Colonic mucosa (tissue), 4 donors: ENCODE data around the gene SEMA6D. TPM values are rescaled to one million over a fixed set of nuclear protein-coding genes. Genes with fewer than 3 reads are reported as not detected.

Experiments
- DNase-seq: peaks from one replicate; pipeline ENCODE4 v3.0.0-alpha.2; 2020
- H3K27ac ChIP-seq: fragments of 200-600 bp; one replicate; pipeline ENCODE4 v1.8.0; 2021
- H3K27me3 ChIP-seq: fragments of 200-600 bp; one replicate; pipeline ENCODE4 v1.8.0; 2021
- H3K36me3 ChIP-seq: fragments of 200-600 bp; one replicate; pipeline ENCODE4 v1.8.0; 2021
- H3K4me1 ChIP-seq: fragments of 200-600 bp; one replicate; pipeline ENCODE4 v1.8.0; 2021; ENCODE audit warnings: mild to moderate bottlenecking
- H3K4me3 ChIP-seq: fragments of 200-600 bp; one replicate; pipeline ENCODE4 v1.8.0; 2021
- H3K9ac ChIP-seq, 2 donors: one replicate each; pipeline ENCODE4 v1.7.0; 2013; ENCODE audit warnings: control low read depth in 2 of 2, low read depth in 2 of 2, low read length in 2 of 2
- H3K9me3 ChIP-seq: fragments of 200-600 bp; one replicate; pipeline ENCODE4 v1.8.0; 2021
- CTCF ChIP-seq: fragments of 200-600 bp; IDR thresholded peaks from one replicate; pipeline ENCODE4 v1.8.0; 2022; ENCODE audit warnings: antibody characterized with exemption, mild to moderate bottlenecking
- intact Hi-C: fragments of 100-400 bp; cut with DNase I; formaldehyde crosslinking; loops from one replicate; pipeline ENCODE4 v1.14.1; 2022
- total RNA-seq, 2 donors: library from RNA; stranded (reverse); fragmentation: NEBNext Ultra II Directional in 1 of 2; extraction: Animal tissue kit (Norgen Biotek cat#: 25700) in 1 of 2; gene quantifications; one replicate each; pipeline ENCODE4 v1.2.1, GENCODE V29; 2021
- donor health status: healthy.
- donor health status: DM: no; HTN: no; CAD: no.
- donor health status: DM: no; HTN: no; CAD: no.

The SEMA6D gene
- total RNA-seq, 2 donors from 2014 or later: 26.4 to 34.7 TPM

- H3K27me3 ChIP-seq: no peaks in the 10 kb centered on the region
- H3K9ac ChIP-seq: peak overlapping the region; percentile 72 to 87
- H3K4me1 ChIP-seq: peaks cover 5% of the 10 kb centered on the region
- H3K27ac ChIP-seq: peak overlapping the region; percentile 71
- H3K36me3 ChIP-seq: no peaks in the 10 kb centered on the region
- H3K9me3 ChIP-seq: no peaks in the 10 kb centered on the region
- peak; percentile 61 for DNase-seq
- intact Hi-C loops: loop anchor here (5.0 kb wide), 1 partner anchor 269 kb away; no protein-coding TSS in a partner anchor
- TF ChIP-seq CTCF: no peak
- peak overlapping the region; percentile 75 for H3K4me3 ChIP-seq
Observed at GRCh38 chr15:47718497-47719437, 1.5 kb downstream of the SEMA6D start.

DNA sequence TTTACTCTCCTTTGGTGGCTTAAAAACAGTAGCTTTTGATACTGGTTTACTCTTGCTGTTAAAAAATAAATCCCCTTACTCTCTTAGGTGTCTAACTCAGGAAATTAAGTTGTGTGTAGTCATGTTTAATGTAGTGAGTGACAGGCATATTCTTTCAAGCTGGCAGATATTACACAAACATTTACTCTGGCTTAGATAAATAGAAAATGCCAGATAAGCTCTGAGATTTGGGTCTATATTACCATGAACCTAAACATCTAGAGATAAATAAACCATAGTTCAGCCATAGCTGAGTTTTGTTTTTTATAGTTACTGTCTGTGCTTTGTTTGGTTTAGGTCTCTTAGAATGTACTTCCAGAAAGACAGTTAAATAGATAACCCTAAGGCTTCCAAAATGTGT, 2.4 kb downstream of the SEMA6D start:
- peak overlapping the region; percentile 75 for H3K4me3 ChIP-seq
- no peaks in the 10 kb centered on the region for H3K27me3 ChIP-seq
- DNase-seq: no peak
- intact Hi-C loops: loop anchor here (5.0 kb wide), 1 partner anchor 268 kb away; no protein-coding TSS in a partner anchor
- peak overlapping the region in 1 of 2 donors; percentile 72 for H3K9ac ChIP-seq
- H3K36me3 ChIP-seq: no peaks in the 10 kb centered on the region
- no peak for TF ChIP-seq CTCF
- no peaks in the 10 kb centered on the region for H3K9me3 ChIP-seq
- no peak overlapping the region for H3K27ac ChIP-seq
- peaks cover 5% of the 10 kb centered on the region for H3K4me1 ChIP-seq

DNA sequence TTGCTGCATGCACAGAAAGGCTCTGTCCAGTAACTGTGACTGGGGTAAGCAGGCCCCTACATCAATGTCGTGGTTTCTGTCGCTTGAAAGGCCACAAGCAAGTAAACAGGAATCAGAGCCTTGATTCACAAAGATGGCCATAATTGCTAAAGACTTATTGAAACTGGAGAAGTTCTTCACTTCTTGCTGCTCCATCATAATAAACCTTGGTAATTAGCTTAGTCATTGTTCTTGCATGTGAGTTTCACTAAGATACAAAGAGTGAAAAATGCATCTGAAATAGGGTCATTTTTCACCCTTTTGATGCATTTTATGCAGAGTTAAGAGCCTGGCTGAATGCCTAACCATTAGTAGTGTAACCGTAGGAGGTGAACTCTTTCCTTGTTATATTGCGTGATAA, 3.2 kb downstream of the SEMA6D start:
- Histone ChIP-seq H3K27ac (no peak overlapping the region), H3K4me1 (peaks cover 5% of the 10 kb centered on the region), H3K4me3 (no peak overlapping the region), H3K27me3 (no peaks in the 10 kb centered on the region), H3K9me3 (no peaks in the 10 kb centered on the region), H3K36me3 (no peaks in the 10 kb centered on the region), H3K9ac (no peak overlapping the region)
- intact Hi-C loops: no loop called here
- no peak for TF ChIP-seq CTCF
- no peak for DNase-seq

DNA sequence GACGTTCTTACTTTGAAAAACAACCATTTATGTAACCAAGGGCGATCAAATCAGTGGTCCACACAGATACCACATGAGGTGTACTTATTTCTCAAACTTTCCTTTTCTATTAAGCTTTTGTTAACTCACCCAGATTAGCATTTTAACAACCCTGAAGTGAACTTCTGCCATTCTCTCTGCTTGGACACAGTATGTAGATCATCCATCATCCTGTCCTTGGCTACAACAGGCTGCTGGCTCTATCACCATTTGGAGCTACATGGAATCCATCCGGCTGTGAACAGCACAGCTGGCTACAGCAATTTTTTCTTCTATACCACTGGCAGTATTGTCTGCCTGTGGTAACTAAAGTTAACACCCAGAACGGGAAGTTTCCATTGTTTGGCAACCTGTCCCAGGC, 4.4 kb downstream of the SEMA6D start:
- H3K27me3 ChIP-seq: no peaks in the 10 kb centered on the region
- intact Hi-C loops: no loop called here
- peaks cover 5% of the 10 kb centered on the region for H3K4me1 ChIP-seq
- H3K4me3 ChIP-seq: no peak overlapping the region
- no peak for DNase-seq
- no peak for TF ChIP-seq CTCF
- no peak overlapping the region for H3K9ac ChIP-seq
- H3K27ac ChIP-seq: no peak overlapping the region
- no peaks in the 10 kb centered on the region for H3K9me3 ChIP-seq
- no peaks in the 10 kb centered on the region for H3K36me3 ChIP-seq

DNA sequence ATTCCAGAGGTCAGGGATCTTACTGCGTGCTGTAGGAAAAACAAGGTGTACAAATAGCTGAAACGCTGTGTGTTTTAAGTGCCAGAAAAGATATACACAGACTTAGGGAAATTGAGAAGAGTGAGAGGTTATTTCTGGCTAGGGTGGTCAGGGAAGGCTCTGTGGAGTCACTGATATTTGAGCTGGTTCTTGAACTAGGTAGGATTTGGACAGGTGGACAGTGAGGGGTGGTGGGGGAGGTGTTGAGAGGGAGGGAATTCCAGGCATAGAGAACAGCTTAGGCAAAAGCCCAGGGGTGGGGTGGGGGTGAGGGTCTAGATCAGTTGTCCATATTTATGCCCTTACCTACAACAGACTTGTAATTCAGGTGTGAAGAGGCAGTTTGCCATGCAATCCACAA, 7.0 kb downstream of the SEMA6D start:
- no peaks in the 10 kb centered on the region for H3K27me3 ChIP-seq
- peaks cover 5% of the 10 kb centered on the region for H3K4me1 ChIP-seq
- H3K36me3 ChIP-seq: no peaks in the 10 kb centered on the region
- H3K9ac ChIP-seq: no peak overlapping the region
- H3K4me3 ChIP-seq: no peak overlapping the region
- no peak overlapping the region for H3K27ac ChIP-seq
- intact Hi-C loops: no loop called here
- no peak for DNase-seq
- no peak for TF ChIP-seq CTCF
- H3K9me3 ChIP-seq: no peaks in the 10 kb centered on the region
